UCSD-AML1 (cell line): Measurements from ENCODE around the gene CASP1.

Experiments
- DNase-seq: peaks from one replicate; lab custom pipeline; 2025; ENCODE audit not compliant: unreplicated experiment; lab: John Stamatoyannopoulos, UW

Gene CASP1

DNA sequence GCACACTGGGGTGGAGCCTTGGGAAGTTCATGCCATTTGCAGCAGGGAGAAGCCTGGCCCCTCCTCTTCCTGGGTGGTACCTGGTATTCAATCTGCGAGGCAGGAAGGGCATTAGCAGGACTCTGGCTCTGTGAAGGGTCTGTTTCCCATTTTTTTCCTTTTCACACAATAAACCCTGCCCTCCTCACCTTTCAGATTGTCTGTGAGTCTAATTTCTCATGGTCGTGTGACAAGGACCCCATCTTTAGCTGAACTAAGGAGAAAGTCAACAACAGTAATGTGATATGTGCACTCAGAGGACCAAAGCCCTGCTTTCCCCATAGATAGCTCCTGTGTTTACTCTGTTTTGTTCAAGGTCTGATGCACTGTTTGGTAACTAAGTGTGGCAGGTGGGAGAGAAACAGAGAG lies 39.9 kb downstream of the CASP1 start:
- DNase-seq, result no peak

DNA sequence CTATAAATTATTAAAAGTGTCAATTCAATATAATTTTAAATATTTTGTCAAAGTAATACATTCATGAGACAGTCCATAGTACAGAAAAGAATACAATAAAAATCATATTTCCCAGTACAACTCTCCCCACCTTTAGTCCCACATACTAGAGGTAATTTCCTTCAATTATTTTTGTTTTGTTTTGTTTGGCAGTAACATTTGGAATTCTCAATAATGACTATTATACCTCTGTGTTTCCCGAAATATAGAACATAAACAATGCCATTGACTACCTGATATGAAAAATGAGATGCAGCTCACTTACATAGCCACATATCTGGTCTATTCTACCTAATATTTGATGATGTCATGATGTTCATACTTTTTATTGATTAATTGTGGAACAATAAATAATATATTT lies 42.2 kb downstream of the CASP1 start:
- DNase-seq, result no peak

DNA sequence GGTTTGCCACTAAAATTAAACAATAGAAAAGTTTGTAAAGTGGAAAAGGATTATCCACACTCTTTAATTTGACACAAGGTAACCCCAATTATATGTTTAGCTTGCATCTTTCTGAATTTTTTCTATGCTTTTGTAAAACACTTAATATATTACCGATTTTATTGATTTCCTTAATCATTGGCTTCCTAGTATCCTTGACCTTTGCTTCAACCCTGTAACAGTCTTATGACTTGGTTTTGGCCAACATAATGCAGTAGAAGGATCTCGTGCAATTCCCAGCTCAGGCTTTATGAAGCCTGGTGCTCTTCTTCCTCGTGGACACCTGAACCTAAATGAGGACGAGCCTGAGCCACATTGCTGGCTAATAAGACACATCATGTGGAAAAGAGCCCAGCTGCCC lies 43.0 kb downstream of the CASP1 start:
- no peak for DNase-seq

DNA sequence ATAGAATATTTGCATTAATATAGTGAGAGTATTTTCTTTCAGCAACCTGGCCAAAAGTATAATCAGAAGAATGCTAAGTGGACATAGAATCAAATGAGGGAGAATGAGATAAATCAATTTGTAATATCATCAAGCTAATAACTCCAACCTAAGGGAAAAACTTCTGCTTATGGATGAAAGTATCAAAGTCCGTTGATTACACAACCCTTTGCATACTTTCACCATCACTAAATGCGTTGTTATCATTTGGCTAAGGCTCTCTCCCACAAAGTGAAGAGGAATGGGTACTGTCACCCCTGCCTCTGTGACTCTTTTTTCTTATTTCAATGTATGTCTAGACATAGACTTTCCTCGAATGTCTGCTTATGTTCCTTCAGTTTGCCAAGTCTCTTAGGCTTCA lies 50.1 kb downstream of the CASP1 start:
- DNase-seq, result no peak

DNA sequence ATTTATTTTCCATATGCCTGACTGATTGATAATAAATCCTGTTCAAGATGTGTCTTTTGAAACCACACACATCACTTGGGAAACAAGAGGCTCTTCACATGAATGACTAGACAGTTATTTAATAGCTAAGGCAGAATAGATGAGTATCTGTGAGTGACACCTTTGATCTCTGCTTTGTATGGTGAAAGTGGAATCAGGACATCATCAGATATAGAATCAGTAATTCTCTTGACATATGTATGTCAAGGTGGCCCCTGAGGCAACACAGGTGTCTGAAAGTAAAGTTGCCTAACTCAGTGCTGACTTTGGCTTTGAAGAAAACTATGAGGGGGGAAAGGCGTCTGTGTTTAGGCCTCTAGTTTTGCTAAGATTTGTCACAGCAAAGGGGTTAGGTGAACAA lies 55.1 kb downstream of the CASP1 start:
- no peak for DNase-seq
